OCI-LY1 (cell line): ENCODE measurements around the gene DSTYK.

Source experiments
- CTCF ChIP-seq: fragments of 200-600 bp; sonication (generic), shearing (Covaris generic); IDR thresholded peaks from 2 replicates; pipeline ENCODE4 v1.5.1; 2017; ENCODE audit warnings: mild to moderate bottlenecking, antibody characterized with exemption, low read length, moderate library complexity, mixed read lengths
- EZH2 ChIP-seq: fragments of 200-600 bp; sonication (generic), shearing (Covaris generic); IDR thresholded peaks from 2 replicates; pipeline ENCODE4 v1.8.0; 2017; ENCODE audit warnings: borderline replicate concordance, mixed run types, mild to moderate bottlenecking, antibody characterized with exemption, low read length, moderate library complexity, mixed read lengths

GRCh38 chr1:205189131-205189530 lies 22.4 kb downstream of the DSTYK start:
- TF ChIP-seq CTCF (no peak), EZH2 (no peak)
